GDM1 (cell line): ENCODE data around the gene DNAAF5.

Experiments used
- DNase-seq: peaks from one replicate; lab custom pipeline; 2025; lab: John Stamatoyannopoulos, UW

DNAAF5 gene

GRCh38 chr7:834277-834676 is 107.8 kb downstream of the DNAAF5 start:
- no peak for DNase-seq

- no peak for DNase-seq
Observed at GRCh38 chr7:835021-835420, 108.5 kb downstream of the DNAAF5 start.

- DNase-seq = no peak
Observed at GRCh38 chr7:835485-836401, 109.2 kb downstream of the DNAAF5 start.
